HG03558 (cell line): ENCODE results near the gene HES2.
"Not testable (repeated sequence)": the region's sequence is repeated elsewhere in the genome, so short reads cannot be mapped to it uniquely, and the experiment has no call there.

Experiments
- ATAC-seq: cut with Tn5 transposase; IDR thresholded peaks from one replicate; pipeline ENCODE4 v1.9.1; 2021; ENCODE audit warnings: moderate number of reproducible peaks; ENCODE audit not compliant: unreplicated experiment; ENCODE audit errors: extremely low read depth

The HES2 gene

GRCh38 chr1:6419397-6419803 is 319 bp downstream of the HES2 start:
- ATAC-seq = no peak

- no peak for ATAC-seq
Measured at GRCh38 chr1:6418668-6419396, 887 bp downstream of the HES2 start.

GRCh38 chr1:6417961-6418667 is 1.6 kb downstream of the HES2 start:
- ATAC-seq = no peak

- no peak for ATAC-seq
Measured at GRCh38 chr1:6416906-6417305, 2.8 kb downstream of the HES2 start.

GRCh38 chr1:6416295-6416656 is 3.4 kb downstream of the HES2 start:
- ATAC-seq = no peak

- ATAC-seq = no peak
Measured at GRCh38 chr1:6414881-6415626, 4.7 kb downstream of the HES2 start.

- no peak for ATAC-seq
Measured at GRCh38 chr1:6414443-6414844, 5.3 kb downstream of the HES2 start.

GRCh38 chr1:6412896-6413295 is 6.8 kb downstream of the HES2 start:
- ATAC-seq = no peak

GRCh38 chr1:6410248-6410893 is 9.3 kb downstream of the HES2 start:
- no peak for ATAC-seq

- ATAC-seq = no peak
Measured at GRCh38 chr1:6409733-6410132, 10.0 kb downstream of the HES2 start.

- no peak for ATAC-seq
Measured at GRCh38 chr1:6409053-6409452, 10.7 kb downstream of the HES2 start.

GRCh38 chr1:6408023-6408422 is 11.7 kb downstream of the HES2 start:
- no peak for ATAC-seq

- ATAC-seq = no peak
Measured at GRCh38 chr1:6401673-6402072, 18.0 kb downstream of the HES2 start.

GRCh38 chr1:6399294-6399693 is 20.4 kb downstream of the HES2 start:
- no peak for ATAC-seq

- no peak for ATAC-seq
Measured at GRCh38 chr1:6397844-6398441, 21.8 kb downstream of the HES2 start.

GRCh38 chr1:6396998-6397397 is 22.7 kb downstream of the HES2 start:
- no peak for ATAC-seq

GRCh38 chr1:6395781-6396244 is 23.9 kb downstream of the HES2 start:
- ATAC-seq = not testable (repeated sequence)

- ATAC-seq = not testable (repeated sequence)
Measured at GRCh38 chr1:6395130-6395529, 24.6 kb downstream of the HES2 start.

GRCh38 chr1:6393400-6394187 is 26.1 kb downstream of the HES2 start, which contains the start of gene ACOT7:
Gene ACOT7, minus strand, starts transcription at chr1:6393767. Its CDS starts 368 bp downstream, at chr1:6393399.
- ATAC-seq = peak; percentile 43
